Hematopoietic multipotent progenitor cell treated with erythropoietin and hydrocortisone succinate and interleukin-3 and kit ligand, for 17 days (in vitro differentiated cells): ENCODE measurements around the gene SNX22.

Experiments used
- DNase-seq: peaks from one replicate; pipeline ENCODE4 v3.0.0-alpha.2; 2015; ENCODE audit warnings: low spot score

Gene SNX22

GRCh38 chr15:64134345-64134829 is 17.1 kb upstream of the SNX22 start:
- DNase-seq: peak; percentile 88

- peak; percentile 37 for DNase-seq
Measured at GRCh38 chr15:64136347-64136746, 15.2 kb upstream of the SNX22 start.

- DNase-seq: peak; percentile 51
Measured at GRCh38 chr15:64137226-64137833, 14.2 kb upstream of the SNX22 start.

GRCh38 chr15:64138331-64138941 is 13.1 kb upstream of the SNX22 start:
- peak; percentile 64 for DNase-seq

GRCh38 chr15:64141798-64142512 is 9.6 kb upstream of the SNX22 start:
- DNase-seq: no peak

- DNase-seq: no peak
Measured at GRCh38 chr15:64143276-64143675, 8.3 kb upstream of the SNX22 start.

- no peak for DNase-seq
Measured at GRCh38 chr15:64144192-64144564, 7.4 kb upstream of the SNX22 start.

- DNase-seq: no peak
Measured at GRCh38 chr15:64144565-64145281, 6.8 kb upstream of the SNX22 start.

GRCh38 chr15:64146041-64146440 is 5.5 kb upstream of the SNX22 start:
- no peak for DNase-seq

GRCh38 chr15:64146520-64146884 is 5.0 kb upstream of the SNX22 start:
- no peak for DNase-seq

- DNase-seq: no peak
Measured at GRCh38 chr15:64146885-64147681, 4.4 kb upstream of the SNX22 start.

- no peak for DNase-seq
Measured at GRCh38 chr15:64148168-64148567, 3.4 kb upstream of the SNX22 start.

- no peak for DNase-seq
Measured at GRCh38 chr15:64148581-64148980, 3.0 kb upstream of the SNX22 start.

GRCh38 chr15:64149424-64149823 is 2.1 kb upstream of the SNX22 start:
- DNase-seq: peak; percentile 76

GRCh38 chr15:64149893-64150578 is 1.5 kb upstream of the SNX22 start:
- DNase-seq: no peak

- DNase-seq: peak; percentile 41
Measured at GRCh38 chr15:64152507-64153387, 1.2 kb downstream of the SNX22 start.

GRCh38 chr15:64153480-64154367 is 2.2 kb downstream of the SNX22 start:
- peak; percentile 92 for DNase-seq

GRCh38 chr15:64155802-64156651 is 4.5 kb downstream of the SNX22 start:
- no peak for DNase-seq
